PC-3 (cell line): ENCODE data around the gene UCK2. TPM values are rescaled to one million over a fixed set of nuclear protein-coding genes. Genes with fewer than 3 reads are reported as not detected.

Experiments used
- ATAC-seq: fragments of 200-7000 bp; cut with Tn5 transposase; 2 replicates; pipeline ENCODE4 v1.9.1; 2020; ENCODE audit warnings: mild to moderate bottlenecking, moderate library complexity
- BruUV-seq: library from RNA; stranded (reverse); fragments of 400-500 nt; replicated peaks from 2 replicates; lab custom pipeline; 2021; lab: Mats Ljungman, UMichigan
- CTCF ChIA-PET: fragments of 300-600 bp; sonication (Branson Sonifier 250); formaldehyde crosslinking; loops from one replicate; lab custom pipeline; 2022; ENCODE audit warnings: antibody characterized with exemption; lab: Charles Lee
- POLR2A ChIA-PET: fragments of 300-600 bp; sonication (Branson Sonifier 250); formaldehyde crosslinking; loops from one replicate; lab custom pipeline; 2022; ENCODE audit warnings: antibody characterized with exemption; ENCODE audit not compliant: unreplicated experiment; lab: Charles Lee
- DNase-seq: peaks from one replicate; pipeline ENCODE4 v3.0.0-alpha.2; 2015
- H2AFZ ChIP-seq: fragments of 300-600 bp; sonication (generic); 2 replicates; pipeline ENCODE4 v1.6.0; 2016; ENCODE audit warnings: antibody characterized with exemption, low read length
- H3F3A ChIP-seq: fragments of 300-600 bp; sonication (generic); one replicate; pipeline ENCODE4 v1.6.0; 2017; ENCODE audit warnings: antibody characterized with exemption, low read length, control low read depth, mild to moderate bottlenecking; ENCODE audit not compliant: unreplicated experiment
- H3K27ac ChIP-seq: fragments of 300-600 bp; sonication (generic); 2 replicates; pipeline ENCODE4 v1.5.1; 2016; ENCODE audit warnings: mild to moderate bottlenecking, low read length
- H3K27me3 ChIP-seq: fragments of 300-600 bp; sonication (generic); 2 replicates; pipeline ENCODE4 v1.6.1; 2016; ENCODE audit warnings: low read length, mixed read lengths
- H3K36me3 ChIP-seq: fragments of 300-600 bp; sonication (generic); 2 replicates; pipeline ENCODE4 v1.6.1; 2016; ENCODE audit warnings: low read depth, mixed run types, low read length, mixed read lengths
- H3K4me1 ChIP-seq: fragments of 300-600 bp; sonication (generic); 2 replicates; pipeline ENCODE4 v1.5.1; 2016; ENCODE audit warnings: low read length; ENCODE audit not compliant: insufficient read depth
- H3K4me2 ChIP-seq: fragments of 300-600 bp; sonication (generic); 2 replicates; pipeline ENCODE4 v1.6.0; 2016; ENCODE audit warnings: low read length
- H3K4me3 ChIP-seq: fragments of 300-600 bp; sonication (generic); 2 replicates; pipeline ENCODE4 v1.5.1; 2016; ENCODE audit warnings: mild to moderate bottlenecking, low read length, mixed read lengths
- H3K79me2 ChIP-seq: fragments of 300-600 bp; sonication (generic); 2 replicates; pipeline ENCODE4 v1.6.1; 2017; ENCODE audit warnings: low read length, mixed read lengths
- H3K9ac ChIP-seq: fragments of 300-600 bp; sonication (generic); 2 replicates; pipeline ENCODE4 v1.6.0; 2016; ENCODE audit warnings: mild to moderate bottlenecking, low read length
- H3K9me2 ChIP-seq: fragments of 300-600 bp; sonication (generic); replicated peaks from 2 replicates; pipeline ENCODE4 v1.6.1; 2016; ENCODE audit warnings: mixed run types, low read length, mixed read lengths
- H3K9me3 ChIP-seq: fragments of 300-600 bp; sonication (generic); 2 replicates; pipeline ENCODE4 v1.6.1; 2016; ENCODE audit warnings: low read length, mixed read lengths
- H4K20me1 ChIP-seq: fragments of 300-600 bp; sonication (generic); 2 replicates; pipeline ENCODE4 v1.6.1; 2016; ENCODE audit warnings: low read length, mixed read lengths
- CTCF ChIP-seq: fragments of 300-600 bp; sonication (generic); conservative IDR thresholded peaks from 2 replicates; pipeline ENCODE4 v1.5.1; 2017; ENCODE audit warnings: antibody characterized with exemption, low read depth, mild to moderate bottlenecking, low read length
- EZH2 ChIP-seq: fragments of 300-600 bp; sonication (generic); IDR thresholded peaks from one replicate; pipeline ENCODE4 v1.6.1; 2017; ENCODE audit warnings: antibody characterized with exemption, mild to moderate bottlenecking, low read length; ENCODE audit not compliant: unreplicated experiment
- EZH2phosphoT487 ChIP-seq: fragments of 300-600 bp; sonication (generic); IDR thresholded peaks from 2 replicates; pipeline ENCODE4 v1.6.1; 2018; ENCODE audit warnings: mild to moderate bottlenecking, antibody characterized with exemption, low read length, borderline replicate concordance
- intact Hi-C: fragments of 100-400 bp; cut with micrococcal nuclease; formaldehyde crosslinking; loops from 2 replicates; pipeline ENCODE4 v1.9.0; 2023
- total RNA-seq: library from RNA; depleted of rRNA; stranded (reverse); fragments of >200 nt; gene quantifications from 2 replicates; pipeline ENCODE4 v1.2.3, GENCODE V29; 2014

Gene UCK2
- total RNA-seq, 1 experiment from 2014 or later = 193 TPM

GRCh38 chr1:165884690-165885304, 57.4 kb downstream of the UCK2 start:
- intact Hi-C loops = loop anchor here (5.0 kb wide), 1 partner anchor 57 kb away; the partner anchor contains the start of gene UCK2
- Histone ChIP-seq H3K4me2 (no peak overlapping the region), H3F3A (no peaks in the 10 kb centered on the region), H3K27ac (no peak overlapping the region), H3K4me1 (peaks cover 31% of the 10 kb centered on the region), H3K9ac (no peak overlapping the region), H3K9me3 (no peaks in the 10 kb centered on the region), H2AFZ (no peak overlapping the region), H4K20me1 (peaks cover 71% of the 10 kb centered on the region), H3K79me2 (peaks cover 99% of the 10 kb centered on the region), H3K9me2 (no peaks in the 10 kb centered on the region), H3K27me3 (no peaks in the 10 kb centered on the region), H3K4me3 (no peak overlapping the region), H3K36me3 (no peaks in the 10 kb centered on the region)
- BruUV-seq = no TSS peak
- no peak for ATAC-seq
- TF ChIP-seq EZH2phosphoT487 (no peak), CTCF (no peak), EZH2 (no peak)
- ChIA-PET CTCF (no interaction called here), POLR2A (no interaction called here)
- no peak for DNase-seq

GRCh38 chr1:165885305-165885694, 57.9 kb downstream of the UCK2 start:
- no peak for DNase-seq
- Histone ChIP-seq H3K79me2 (peaks cover 99% of the 10 kb centered on the region), H4K20me1 (peaks cover 70% of the 10 kb centered on the region), H3K4me3 (no peak overlapping the region), H3K4me1 (peaks cover 31% of the 10 kb centered on the region), H3K36me3 (no peaks in the 10 kb centered on the region; the same call in 1 of the 2 replicates), H3F3A (no peaks in the 10 kb centered on the region), H3K27ac (no peak overlapping the region), H3K9me2 (no peaks in the 10 kb centered on the region), H2AFZ (no peak overlapping the region), H3K4me2 (no peak overlapping the region), H3K27me3 (no peaks in the 10 kb centered on the region), H3K9me3 (no peaks in the 10 kb centered on the region), H3K9ac (no peak overlapping the region)
- POLR2A ChIA-PET = no interaction called here
- intact Hi-C loops = no loop called here
- BruUV-seq = no TSS peak
- TF ChIP-seq CTCF = no peak
- no peak for TF ChIP-seq EZH2phosphoT487
- no peak for TF ChIP-seq EZH2
- CTCF ChIA-PET = no interaction called here
- ATAC-seq = no peak

- DNase-seq (no peak), ATAC-seq (no peak)
- Histone ChIP-seq H3K9me2 (no peaks in the 10 kb centered on the region), H3K79me2 (peaks cover 96% of the 10 kb centered on the region), H3K4me2 (no peak overlapping the region), H3F3A (no peaks in the 10 kb centered on the region), H3K4me3 (no peak overlapping the region), H3K27ac (no peak overlapping the region), H3K4me1 (peaks cover 31% of the 10 kb centered on the region), H2AFZ (no peak overlapping the region), H3K9ac (no peak overlapping the region), H3K9me3 (no peaks in the 10 kb centered on the region), H3K36me3 (peaks cover 9% of the 10 kb centered on the region; the same call in 1 of the 2 replicates), H4K20me1 (peaks cover 65% of the 10 kb centered on the region), H3K27me3 (no peaks in the 10 kb centered on the region)
- ChIA-PET POLR2A (no interaction called here), CTCF (no interaction called here)
- TF ChIP-seq CTCF = no peak
- TF ChIP-seq EZH2phosphoT487 = no peak
- no peak for TF ChIP-seq EZH2
- intact Hi-C loops = no loop called here
- no TSS peak for BruUV-seq
Measured at GRCh38 chr1:165886193-165886592, 58.8 kb downstream of the UCK2 start.
